A673 (cell line): ENCODE data around the gene BMERB1.

Experiments used
- EZH2 ChIP-seq: fragments of 200-600 bp; sonication (generic); IDR thresholded peaks from 2 replicates; pipeline ENCODE4 v1.6.1; 2017; ENCODE audit warnings: borderline replicate concordance, low read depth, mild to moderate bottlenecking, mixed read lengths, antibody characterized with exemption, low read length; ENCODE audit not compliant: poor library complexity, severe bottlenecking
- TF ChIP-seq, protein P1 (sequence below): fragments of 300-800, 200-600 bp; sonication (generic); conservative IDR thresholded peaks from 2 replicates; pipeline ENCODE4 v1.5.1; 2017; ENCODE audit warnings: low read depth, mild to moderate bottlenecking, antibody characterized with exemption, low read length, moderate library complexity, mixed read lengths

DNA sequence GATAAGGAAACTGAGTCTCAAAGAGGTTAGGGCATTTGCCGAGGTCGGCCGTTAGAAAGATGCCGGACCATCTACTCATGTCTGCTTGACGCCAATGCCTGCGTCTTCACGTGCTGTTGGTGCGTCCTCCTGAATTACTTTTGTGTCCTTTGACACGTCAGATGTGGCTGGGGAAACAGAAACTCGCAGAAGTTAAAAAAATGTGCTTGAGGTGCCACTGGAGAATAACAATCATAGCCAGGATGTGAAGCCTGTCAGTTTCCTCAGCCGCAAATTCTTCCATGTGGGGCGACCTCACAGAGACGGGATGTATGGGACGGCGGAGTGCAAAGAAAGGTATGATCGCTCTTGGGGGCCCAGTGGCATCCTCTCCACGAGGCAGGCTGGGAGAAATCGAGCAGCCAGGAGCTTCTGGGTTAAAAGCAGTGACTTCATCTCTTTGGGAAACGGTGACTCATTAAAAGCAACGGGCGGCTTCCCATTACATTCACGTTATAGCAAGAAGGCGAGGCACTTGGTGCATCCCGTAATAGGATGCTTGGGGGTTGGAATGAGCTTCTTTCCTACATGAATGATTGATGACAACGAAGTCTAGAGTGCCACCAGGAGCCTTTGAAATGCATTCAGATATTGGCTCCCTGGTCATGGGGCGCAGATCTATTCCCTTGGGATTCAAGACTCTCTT lies 67.8 kb downstream of the BMERB1 start:
- TF ChIP-seq, protein P1, sequence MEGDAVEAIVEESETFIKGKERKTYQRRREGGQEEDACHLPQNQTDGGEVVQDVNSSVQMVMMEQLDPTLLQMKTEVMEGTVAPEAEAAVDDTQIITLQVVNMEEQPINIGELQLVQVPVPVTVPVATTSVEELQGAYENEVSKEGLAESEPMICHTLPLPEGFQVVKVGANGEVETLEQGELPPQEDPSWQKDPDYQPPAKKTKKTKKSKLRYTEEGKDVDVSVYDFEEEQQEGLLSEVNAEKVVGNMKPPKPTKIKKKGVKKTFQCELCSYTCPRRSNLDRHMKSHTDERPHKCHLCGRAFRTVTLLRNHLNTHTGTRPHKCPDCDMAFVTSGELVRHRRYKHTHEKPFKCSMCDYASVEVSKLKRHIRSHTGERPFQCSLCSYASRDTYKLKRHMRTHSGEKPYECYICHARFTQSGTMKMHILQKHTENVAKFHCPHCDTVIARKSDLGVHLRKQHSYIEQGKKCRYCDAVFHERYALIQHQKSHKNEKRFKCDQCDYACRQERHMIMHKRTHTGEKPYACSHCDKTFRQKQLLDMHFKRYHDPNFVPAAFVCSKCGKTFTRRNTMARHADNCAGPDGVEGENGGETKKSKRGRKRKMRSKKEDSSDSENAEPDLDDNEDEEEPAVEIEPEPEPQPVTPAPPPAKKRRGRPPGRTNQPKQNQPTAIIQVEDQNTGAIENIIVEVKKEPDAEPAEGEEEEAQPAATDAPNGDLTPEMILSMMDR: no peak
- no peak for TF ChIP-seq EZH2
